ENCODE data around the gene CD300LD. TPM values are rescaled to one million over a fixed set of nuclear protein-coding genes. Genes with fewer than 3 reads are reported as not detected.

The CD300LD gene
- total RNA-seq, 4 donors from 2014 or later, result not detected

- TF ChIP-seq CTCF (IDR thresholded peaks at IDR 0.05) (no peak), POLR2A (IDR thresholded peaks at IDR 0.05) (no peak)
- DNase-seq, result peak in 2 of 3 donors; percentile 5 to 7
- H3K4me1 ChIP-seq, result no peaks in the 10 kb centered on the region
These were observed 61.3 kb downstream of the CD300LD start for GRCh38 chr17:74530831-74531150.

More at GRCh38 chr17:74530831-74531150, 61.3 kb downstream of the CD300LD start:
- Histone ChIP-seq H3K27ac (no peak overlapping the region), H3K4me3 (no peak overlapping the region), H3K9me3 (no peaks in the 10 kb centered on the region), H3K27me3 (no peaks in the 10 kb centered on the region), H3K36me3 (no peaks in the 10 kb centered on the region)

Other genes with a start within 250 kb of the CD300LD start
- gene BTBD17, start 230.4 kb downstream of the CD300LD start, total RNA-seq, result not detected
- gene GPR142, start 224.8 kb downstream of the CD300LD start, total RNA-seq, result 1 to 10 TPM in 1 of 4 donors, under 1 TPM in 2, not detected in 1; 0.53 to 1.1 (median 0.85) TPM
- gene GPRC5C, start 160.2 kb downstream of the CD300LD start, total RNA-seq, result 100 to 1,000 TPM in 2 of 4 donors, 10 to 100 TPM in 2; 61.1 to 173 (median 107) TPM
- gene CD300A, start 125.6 kb downstream of the CD300LD start, total RNA-seq, result 10 to 100 TPM in 1 of 4 donors, 1 to 10 TPM in 3; 1.1 to 61.1 (median 6.8) TPM
- gene CD300LB, start 60.8 kb downstream of the CD300LD start, total RNA-seq, result not detected
- gene CD300C, start 46.2 kb downstream of the CD300LD start, total RNA-seq, result not detected
- not detected for gene CD300H, start 24.8 kb downstream of the CD300LD start, total RNA-seq
- gene CD300E, start 31.5 kb upstream of the CD300LD start, total RNA-seq, result not detected
- 1 to 10 TPM in 2 of 4 donors, not detected in 2; 1.1 to 1.7 TPM for gene CD300LF, start 120.6 kb upstream of the CD300LD start, total RNA-seq
- 10 to 100 TPM in 1 of 4 donors, 1 to 10 TPM in 3; 1.1 to 35.5 (median 4.4) TPM for gene RAB37, start 145.0 kb upstream of the CD300LD start, total RNA-seq
- 100 to 1,000 TPM; 121 to 600 (median 488) TPM for gene NHERF1, start 156.3 kb upstream of the CD300LD start, total RNA-seq
- gene NAT9, start 184.1 kb upstream of the CD300LD start, total RNA-seq, result 10 to 100 TPM; 23.1 to 85.0 (median 37.4) TPM

Data from Peyer's patch (tissue), 4 donors.